ENCODE measurements around the gene UCN3. TPM values are rescaled to one million over a fixed set of nuclear protein-coding genes. Genes with fewer than 3 reads are reported as not detected.

Gene UCN3
- total and polyA plus RNA-seq, 2 of the 4 experiments (the other 2 are of a cell fraction): not detected

DNA sequence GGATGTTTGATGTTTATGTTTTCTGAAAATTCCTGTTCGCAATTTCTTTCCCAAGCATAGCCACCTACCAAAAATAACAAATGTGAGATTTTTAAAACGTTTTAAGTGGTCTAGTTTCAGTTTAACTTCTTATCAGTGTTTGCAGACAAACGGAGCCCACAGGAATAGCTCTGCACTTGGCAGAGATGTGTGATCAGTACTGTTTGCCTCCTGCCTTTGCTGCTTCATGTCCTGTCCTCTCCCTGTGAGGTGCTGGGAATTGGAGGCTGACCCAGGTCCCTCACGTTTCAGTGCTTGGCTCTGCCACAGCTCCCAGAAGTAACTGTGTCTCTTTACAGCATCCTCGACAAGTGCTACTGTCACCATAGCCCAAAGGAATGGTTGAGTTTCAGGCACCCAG, 1.2 kb downstream of the UCN3 start:
- dilution Hi-C loops (cut with HindIII; ENCODE audit: low sequenced_read_pairs, unreplicated experiment) (no loop called here), in situ Hi-C loops (cut with MboI; ENCODE audit: low sequenced_read_pairs) (no loop called here), intact Hi-C loops (cut with micrococcal nuclease) (no loop called here)
- Histone ChIP-seq H2AK9ac (replicated peaks; ENCODE audit: low read depth, low read length, poor library complexity) (no peak overlapping the region), H3K9me3 (ENCODE audit: control insufficient read depth, insufficient read depth, low read length) (no peaks in the 10 kb centered on the region), H3K79me1 (ENCODE audit: low read depth in 1 of 2, low read length in 2 of 2) (no peaks in the 10 kb centered on the region), H4K91ac (ENCODE audit: insufficient read depth, low read depth, low read length) (no peak overlapping the region), H3K27ac (ENCODE audit: insufficient read depth, low read length) (no peak overlapping the region), H3K9me1 (ENCODE audit: insufficient read depth, low read length) (no peaks in the 10 kb centered on the region), H2BK120ac (ENCODE audit: low read depth, low read length) (no peak overlapping the region), H2BK15ac (ENCODE audit: low read depth, low read length) (no peak overlapping the region), H3K4me1 (ENCODE audit: control insufficient read depth, insufficient read depth, low read length) (no peaks in the 10 kb centered on the region), H3K18ac (ENCODE audit: low read depth, low read length) (no peak overlapping the region), H2AK5ac (ENCODE audit: low read depth, low read length) (no peak overlapping the region), H4K5ac (ENCODE audit: low read depth, low read length) (no peak overlapping the region), H2AFZ (replicated peaks; ENCODE audit: low read length, poor library complexity) (no peak overlapping the region), H4K8ac (ENCODE audit: low read depth in 2 of 2, low read length in 2 of 2) (no peak overlapping the region), H3K56ac (ENCODE audit: extremely low read depth, insufficient read depth, low read length) (no peak overlapping the region), H4K20me1 (ENCODE audit: insufficient read depth, low read length) (no peaks in the 10 kb centered on the region), H2BK20ac (ENCODE audit: low read depth, low read length) (no peak overlapping the region), H3K27me3 (ENCODE audit: control insufficient read depth, insufficient read depth, low read length) (peaks cover 5% of the 10 kb centered on the region), H3K4me2 (ENCODE audit: low read depth, low read length) (no peak overlapping the region), H3K14ac (replicated peaks; ENCODE audit: low read depth, low read length) (no peak overlapping the region), H3K23ac (ENCODE audit: low read depth, low read length) (no peak overlapping the region), H3K4me3 (ENCODE audit: insufficient read depth, low read depth, low read length) (no peak overlapping the region), H2BK5ac (ENCODE audit: low read depth, low read length, poor library complexity, severe bottlenecking) (no peak overlapping the region), H3K4ac (ENCODE audit: low read depth, low read length) (no peak overlapping the region), H3K36me3 (ENCODE audit: control insufficient read depth, insufficient read depth, low read length) (no peaks in the 10 kb centered on the region), H3K9ac (ENCODE audit: low read depth, low read length) (no peak overlapping the region)
- DNase-seq (no peak), ATAC-seq (ENCODE audit: low read depth) (no peak)
- no CpG with 5 or more reads among the region's 5 CpGs for whole genome bisulfite sequencing, 2 experiments (ENCODE audit: extremely low coverage in 2 of 2, insufficient read length in 1 of 2)
- ChIA-PET CTCF (no interaction called here), POLR2A (ENCODE audit: unreplicated experiment) (no interaction called here)
- no TSS peak for BruUV-seq (replicated peaks)
- TF ChIP-seq BHLHE40 (IDR thresholded peaks at IDR 0.05; ENCODE audit: low read depth, low read length): no peak
- TF ChIP-seq MXI1 (IDR thresholded peaks at IDR 0.05; ENCODE audit: borderline replicate concordance, low read depth, low read length): no peak
- no peak for TF ChIP-seq FOS (IDR thresholded peaks at IDR 0.05; ENCODE audit: low read depth, low read length)
- TF ChIP-seq MAZ (IDR thresholded peaks at IDR 0.05; ENCODE audit: borderline replicate concordance, low read depth, low read length): no peak
- TF ChIP-seq MAFK (IDR thresholded peaks at IDR 0.05; ENCODE audit: low read depth, low read length): no peak
- no peak for TF ChIP-seq SMC3 (IDR thresholded peaks at IDR 0.05; ENCODE audit: low read depth, low read length)
- TF ChIP-seq CHD1 (IDR thresholded peaks at IDR 0.05; ENCODE audit: low read depth, low read length): no peak
- TF ChIP-seq CEBPB (IDR thresholded peaks at IDR 0.05; ENCODE audit: low read depth, low read length): no peak
- TF ChIP-seq NFE2L2 (IDR thresholded peaks at IDR 0.05; ENCODE audit: low read depth, low read length): no peak
- TF ChIP-seq, protein P1, sequence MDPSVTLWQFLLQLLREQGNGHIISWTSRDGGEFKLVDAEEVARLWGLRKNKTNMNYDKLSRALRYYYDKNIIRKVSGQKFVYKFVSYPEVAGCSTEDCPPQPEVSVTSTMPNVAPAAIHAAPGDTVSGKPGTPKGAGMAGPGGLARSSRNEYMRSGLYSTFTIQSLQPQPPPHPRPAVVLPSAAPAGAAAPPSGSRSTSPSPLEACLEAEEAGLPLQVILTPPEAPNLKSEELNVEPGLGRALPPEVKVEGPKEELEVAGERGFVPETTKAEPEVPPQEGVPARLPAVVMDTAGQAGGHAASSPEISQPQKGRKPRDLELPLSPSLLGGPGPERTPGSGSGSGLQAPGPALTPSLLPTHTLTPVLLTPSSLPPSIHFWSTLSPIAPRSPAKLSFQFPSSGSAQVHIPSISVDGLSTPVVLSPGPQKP (IDR thresholded peaks at IDR 0.05; ENCODE audit: borderline replicate concordance, low read depth, low read length): no peak
- TF ChIP-seq, protein P2, sequence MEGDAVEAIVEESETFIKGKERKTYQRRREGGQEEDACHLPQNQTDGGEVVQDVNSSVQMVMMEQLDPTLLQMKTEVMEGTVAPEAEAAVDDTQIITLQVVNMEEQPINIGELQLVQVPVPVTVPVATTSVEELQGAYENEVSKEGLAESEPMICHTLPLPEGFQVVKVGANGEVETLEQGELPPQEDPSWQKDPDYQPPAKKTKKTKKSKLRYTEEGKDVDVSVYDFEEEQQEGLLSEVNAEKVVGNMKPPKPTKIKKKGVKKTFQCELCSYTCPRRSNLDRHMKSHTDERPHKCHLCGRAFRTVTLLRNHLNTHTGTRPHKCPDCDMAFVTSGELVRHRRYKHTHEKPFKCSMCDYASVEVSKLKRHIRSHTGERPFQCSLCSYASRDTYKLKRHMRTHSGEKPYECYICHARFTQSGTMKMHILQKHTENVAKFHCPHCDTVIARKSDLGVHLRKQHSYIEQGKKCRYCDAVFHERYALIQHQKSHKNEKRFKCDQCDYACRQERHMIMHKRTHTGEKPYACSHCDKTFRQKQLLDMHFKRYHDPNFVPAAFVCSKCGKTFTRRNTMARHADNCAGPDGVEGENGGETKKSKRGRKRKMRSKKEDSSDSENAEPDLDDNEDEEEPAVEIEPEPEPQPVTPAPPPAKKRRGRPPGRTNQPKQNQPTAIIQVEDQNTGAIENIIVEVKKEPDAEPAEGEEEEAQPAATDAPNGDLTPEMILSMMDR (conservative IDR thresholded peaks at IDR 0.05; ENCODE audit: low read depth, low read length): no peak
- no peak for TF ChIP-seq RFX5 (IDR thresholded peaks at IDR 0.05; ENCODE audit: low read depth, low read length)
- no peak for TF ChIP-seq POLR2A (IDR thresholded peaks at IDR 0.05; ENCODE audit: low read depth, low read length)
- TF ChIP-seq RCOR1 (IDR thresholded peaks at IDR 0.05; ENCODE audit: insufficient replicate concordance, low read length): no peak
- TF ChIP-seq, protein P3, sequence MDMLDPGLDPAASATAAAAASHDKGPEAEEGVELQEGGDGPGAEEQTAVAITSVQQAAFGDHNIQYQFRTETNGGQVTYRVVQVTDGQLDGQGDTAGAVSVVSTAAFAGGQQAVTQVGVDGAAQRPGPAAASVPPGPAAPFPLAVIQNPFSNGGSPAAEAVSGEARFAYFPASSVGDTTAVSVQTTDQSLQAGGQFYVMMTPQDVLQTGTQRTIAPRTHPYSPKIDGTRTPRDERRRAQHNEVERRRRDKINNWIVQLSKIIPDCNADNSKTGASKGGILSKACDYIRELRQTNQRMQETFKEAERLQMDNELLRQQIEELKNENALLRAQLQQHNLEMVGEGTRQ (IDR thresholded peaks at IDR 0.05; ENCODE audit: low read depth, low read length): no peak
- no peak for TF ChIP-seq RAD21 (IDR thresholded peaks at IDR 0.05; ENCODE audit: low read length)
